H7 (cell line): ENCODE results near the gene VKORC1. TPM values are rescaled to one million over a fixed set of nuclear protein-coding genes. Genes with fewer than 3 reads are reported as not detected.

Experiments used
- DNase-seq: peaks from one replicate; pipeline ENCODE4 v3.0.0; 2012
- H3K27me3 ChIP-seq: 2 replicates; pipeline ENCODE4 v1.6.0; 2011; ENCODE audit warnings: mild to moderate bottlenecking, low read length; ENCODE audit not compliant: control insufficient read depth, insufficient read depth
- H3K36me3 ChIP-seq: replicated peaks from 2 replicates; pipeline ENCODE4 v1.5.1; 2011; ENCODE audit warnings: low read length; ENCODE audit not compliant: control insufficient read depth, insufficient read depth
- H3K4me3 ChIP-seq: 2 replicates; pipeline ENCODE4 v1.5.1; 2011; ENCODE audit warnings: low read depth, mild to moderate bottlenecking, control low read depth, low read length, moderate library complexity; ENCODE audit not compliant: insufficient read depth
- total RNA-seq: library from RNA; depleted of rRNA; stranded (reverse); fragments of >200 nt; shearing (Covaris generic); gene quantifications from 2 replicates; pipeline ENCODE4 v1.2.3, GENCODE V29; 2014; rRNA removed

The VKORC1 gene
- total RNA-seq, 1 experiment from 2014 or later = 135 TPM

- H3K27me3 ChIP-seq = no peaks in the 10 kb centered on the region
- H3K36me3 ChIP-seq = no peaks in the 10 kb centered on the region
- no peak for DNase-seq
- no peak overlapping the region for H3K4me3 ChIP-seq
These were observed 42.5 kb downstream of the VKORC1 start for GRCh38 chr16:31052114-31052513.

GRCh38 chr16:31050280-31051030 is 44.1 kb downstream of the VKORC1 start:
- peak; percentile 78 for DNase-seq
- Histone ChIP-seq H3K27me3 (no peaks in the 10 kb centered on the region), H3K36me3 (no peaks in the 10 kb centered on the region), H3K4me3 (no peak overlapping the region)

- DNase-seq = no peak
- Histone ChIP-seq H3K36me3 (0 out of 2 replicates have a peak, but pooled peaks cover 3% of the 10 kb centered on the region), H3K27me3 (no peaks in the 10 kb centered on the region), H3K4me3 (no peak overlapping the region)
These were observed 50.6 kb downstream of the VKORC1 start for GRCh38 chr16:31043898-31044481.

GRCh38 chr16:31043352-31043751 is 51.2 kb downstream of the VKORC1 start:
- Histone ChIP-seq H3K4me3 (no peak overlapping the region), H3K27me3 (no peaks in the 10 kb centered on the region), H3K36me3 (0 out of 2 replicates have a peak, but pooled peaks cover 3% of the 10 kb centered on the region)
- no peak for DNase-seq

GRCh38 chr16:31042866-31043265 is 51.7 kb downstream of the VKORC1 start:
- no peak for DNase-seq
- Histone ChIP-seq H3K36me3 (0 out of 2 replicates have a peak, but pooled peaks cover 3% of the 10 kb centered on the region), H3K27me3 (no peaks in the 10 kb centered on the region), H3K4me3 (peak overlapping the region; percentile 24)

Other genes with a start within 250 kb of the VKORC1 start
- gene BCL7C, start 200.7 kb downstream of the VKORC1 start, total RNA-seq = 16.4 and 35.5 TPM in 2 replicates
- gene CTF1, start 198.2 kb downstream of the VKORC1 start, total RNA-seq = 2.0 TPM in 2 replicates
- gene FBXL19, start 171.2 kb downstream of the VKORC1 start, total RNA-seq = 78.3 and 89.8 TPM in 2 replicates
- 15.3 and 18.4 TPM in 2 replicates for gene ORAI3, start 145.7 kb downstream of the VKORC1 start, total RNA-seq
- gene SETD1A, start 137.0 kb downstream of the VKORC1 start, total RNA-seq = 4.1 and 5.0 TPM in 2 replicates
- 4.4 and 8.2 TPM in 2 replicates for gene HSD3B7, start 109.6 kb downstream of the VKORC1 start, total RNA-seq
- gene STX1B, start 84.2 kb downstream of the VKORC1 start, total RNA-seq = 1.3 and 4.1 TPM in 2 replicates
- gene STX4, start 61.2 kb downstream of the VKORC1 start, total RNA-seq = 13.6 and 14.2 TPM in 2 replicates
- 16.4 and 19.9 TPM in 2 replicates for gene ZNF668, start 20.6 kb downstream of the VKORC1 start, total RNA-seq
- gene ZNF646, start 20.4 kb downstream of the VKORC1 start, total RNA-seq = 28.8 and 30.0 TPM in 2 replicates
- 1.3 and 4.5 TPM in 2 replicates for gene PRSS53, start 5.9 kb downstream of the VKORC1 start, total RNA-seq
- gene BCKDK, start 13.6 kb upstream of the VKORC1 start, total RNA-seq = 52.7 and 64.0 TPM in 2 replicates
- gene KAT8, start 22.9 kb upstream of the VKORC1 start, total RNA-seq = 61.7 and 77.2 TPM in 2 replicates
- gene PRSS8, start 40.9 kb upstream of the VKORC1 start, total RNA-seq = 57.1 and 65.4 TPM in 2 replicates
- gene PRSS36, start 55.3 kb upstream of the VKORC1 start, total RNA-seq = 0.59 and 1.1 TPM in 2 replicates
- gene FUS, start 85.3 kb upstream of the VKORC1 start, total RNA-seq = 35.3 and 39.8 TPM in 2 replicates
- 32.2 and 35.2 TPM in 2 replicates for gene PYCARD, start 108.0 kb upstream of the VKORC1 start, total RNA-seq
- gene TRIM72, start 119.3 kb upstream of the VKORC1 start, total RNA-seq = 0.03 and 0.44 TPM in 2 replicates
- gene PYDC1, start 122.3 kb upstream of the VKORC1 start, total RNA-seq = not detected in 2 replicates
- 0.04 TPM in 1 of 2 replicates, not detected in the other for gene ITGAM, start 165.2 kb upstream of the VKORC1 start, total RNA-seq